Vagina (tissue), 2 donors: ENCODE data around the gene TUFM.

Experiments used
- POLR2A ChIP-seq, 2 donors: fragments of 450-650 bp; IDR thresholded peaks; one replicate each; pipeline ENCODE4 v1.6.1; 2017; ENCODE audit warnings: antibody characterized with exemption in 2 of 2, mild to moderate bottlenecking in 2 of 2, moderate library complexity in 2 of 2
- POLR2AphosphoS5 ChIP-seq, 2 donors: sonication (generic); formaldehyde crosslinking; IDR thresholded peaks; one replicate each; pipeline ENCODE4 v1.9.0; 2017; ENCODE audit warnings: antibody characterized with exemption in 2 of 2, mild to moderate bottlenecking in 2 of 2, low read depth in 1 of 2; ENCODE audit not compliant: insufficient read depth in 1 of 2

GRCh38 chr16:28837672-28838557 lies 8.2 kb downstream of the TUFM start:
- TF ChIP-seq POLR2AphosphoS5 (IDR thresholded peaks at IDR 0.05; ENCODE audit: insufficient read depth in 1 of 2, low read depth in 1 of 2) (no peak), POLR2A (IDR thresholded peaks at IDR 0.05) (no peak)
